Endothelial cell of umbilical vein (primary cell): ENCODE results near the gene TSC22D1. TPM values are rescaled to one million over a fixed set of nuclear protein-coding genes. Genes with fewer than 3 reads are reported as not detected.

ENCODE experiments used
- BruUV-seq: library from RNA; stranded (reverse); fragments of 400-500 nt; replicated peaks from 2 replicates; lab custom pipeline; 2021; lab: Mats Ljungman, UMichigan
- CTCF ChIA-PET: fragments of 300-600, 350-600 bp; sonication (Branson Sonifier 250); formaldehyde crosslinking; loops from one replicate; lab custom pipeline; 2021; ENCODE audit warnings: antibody characterized with exemption, inconsistent platforms; lab: Charles Lee
- POLR2A ChIA-PET: fragments of 300-600, 350-600 bp; sonication (Branson Sonifier 250); formaldehyde crosslinking; loops from one replicate; lab custom pipeline; 2021; ENCODE audit warnings: antibody characterized with exemption, inconsistent platforms; lab: Charles Lee
- DNase-seq: peaks from one replicate; pipeline ENCODE4 v3.0.0-alpha.2; 2011; ENCODE audit warnings: low read depth, low spot score
- FAIRE-seq: peaks from 2 replicates; lab custom pipeline; 2011; peaks lifted over from hg19 to GRCh38; lab: Jason Lieb, UNC
- H2AFZ ChIP-seq: 2 replicates; pipeline ENCODE4 v1.6.0; 2012; ENCODE audit warnings: low read depth, low read length, control low read depth, inconsistent platforms
- H3K27ac ChIP-seq: 2 replicates; pipeline ENCODE4 v1.5.1; 2011; ENCODE audit warnings: low read depth, mild to moderate bottlenecking, control low read depth, low read length, moderate library complexity; ENCODE audit not compliant: insufficient read depth
- H3K27me3 ChIP-seq, 2 experiments: 2 replicates each; pipeline versions ENCODE4 v1.6.0 to v1.6.1; 2011; ENCODE audit warnings: low read length in 2 of 2, mixed read lengths in 1 of 2; ENCODE audit not compliant: control insufficient read depth in 2 of 2, insufficient read depth in 2 of 2
- H3K36me3 ChIP-seq, 2 experiments: 2 replicates in 1 of 2; 3 replicates in 1 of 2; pipeline ENCODE4 v1.5.1; 2011; ENCODE audit warnings: low read length in 2 of 2, mild to moderate bottlenecking in 1 of 2, moderate library complexity in 1 of 2; ENCODE audit not compliant: control insufficient read depth in 2 of 2, insufficient read depth in 2 of 2; ENCODE audit errors: extremely low read depth in 1 of 2
- H3K4me1 ChIP-seq: 3 replicates; pipeline ENCODE4 v1.5.1; 2011; ENCODE audit warnings: mild to moderate bottlenecking, low read length; ENCODE audit not compliant: control insufficient read depth, insufficient read depth; ENCODE audit errors: extremely low read depth
- H3K4me2 ChIP-seq: 2 replicates; pipeline ENCODE4 v1.6.1; 2011; ENCODE audit warnings: low read length, control low read depth, mixed read lengths; ENCODE audit not compliant: insufficient read depth
- H3K4me3 ChIP-seq, 3 experiments: fragments of 200-600 bp in 1 of 3; sonication (generic), shearing (Covaris generic) in 1 of 3; replicated peaks in 1 of 3; 2 replicates each; pipeline ENCODE4 v1.5.1; 2011 to 2016; ENCODE audit warnings: control low read depth in 3 of 3, low read length in 3 of 3, mild to moderate bottlenecking in 2 of 3, inconsistent platforms in 1 of 3, low read depth in 1 of 3, moderate library complexity in 1 of 3; ENCODE audit not compliant: insufficient read depth in 1 of 3
- H3K79me2 ChIP-seq: 2 replicates; pipeline ENCODE4 v1.6.0; 2012; ENCODE audit warnings: low read length, inconsistent platforms; ENCODE audit not compliant: control insufficient read depth, insufficient read depth
- H3K9ac ChIP-seq: replicated peaks from 2 replicates; pipeline ENCODE3; 2011; ENCODE audit warnings: low read length, control low read depth; ENCODE audit not compliant: insufficient read depth; ENCODE audit errors: extremely low read depth
- H3K9me1 ChIP-seq: replicated peaks from 3 replicates; pipeline ENCODE4 v1.6.0; 2011; ENCODE audit warnings: mild to moderate bottlenecking, low read length; ENCODE audit not compliant: control insufficient read depth, insufficient read depth; ENCODE audit errors: extremely low read depth
- H3K9me3 ChIP-seq: replicated peaks from 2 replicates; pipeline ENCODE4 v1.5.1; 2012; ENCODE audit warnings: low read length, inconsistent platforms; ENCODE audit not compliant: control insufficient read depth, insufficient read depth
- H4K20me1 ChIP-seq: replicated peaks from 2 replicates; pipeline ENCODE3; 2011; ENCODE audit warnings: mild to moderate bottlenecking, low read length; ENCODE audit not compliant: control insufficient read depth, insufficient read depth; ENCODE audit errors: extremely low read depth
- EZH2 ChIP-seq: IDR thresholded peaks from 2 replicates; pipeline ENCODE4 v1.6.1; 2012; ENCODE audit warnings: borderline replicate concordance, low read depth, mild to moderate bottlenecking, moderate library complexity, low read length, inconsistent platforms; ENCODE audit not compliant: severe bottlenecking
- FOS ChIP-seq: IDR thresholded peaks from 2 replicates; pipeline ENCODE4 v1.6.1; 2011; ENCODE audit warnings: mild to moderate bottlenecking, low read length, moderate library complexity, borderline replicate concordance; ENCODE audit not compliant: insufficient read depth
- GATA2 ChIP-seq: IDR thresholded peaks from 2 replicates; pipeline ENCODE4 v1.7.0; 2011; ENCODE audit warnings: low read depth, mild to moderate bottlenecking, moderate library complexity, mixed read lengths, low read length; ENCODE audit not compliant: insufficient read length, insufficient read depth
- JUN ChIP-seq: IDR thresholded peaks from 2 replicates; pipeline ENCODE4 v1.6.1; 2011; ENCODE audit warnings: borderline replicate concordance, low read depth; ENCODE audit not compliant: insufficient read length, insufficient read depth
- MYC ChIP-seq: IDR thresholded peaks from one replicate; pipeline ENCODE4 v1.6.1; 2011; ENCODE audit warnings: mild to moderate bottlenecking, low read depth, low read length
- POLR2A ChIP-seq: IDR thresholded peaks from 2 replicates; pipeline ENCODE4 v1.6.1; 2012; ENCODE audit warnings: low read depth, mild to moderate bottlenecking, control low read depth, low read length
- POLR2AphosphoS5 ChIP-seq: IDR thresholded peaks from 2 replicates; pipeline ENCODE4 v1.6.1; 2012; ENCODE audit warnings: low read depth, mild to moderate bottlenecking, control low read depth, low read length, moderate library complexity; ENCODE audit not compliant: insufficient read depth
- dilution Hi-C: fragments of 300-500 bp; cut with MboI; formaldehyde crosslinking; loops from one replicate; pipeline ENCODE4 v1.15.0; 2019; ENCODE audit warnings: low sequenced_read_pairs; ENCODE audit not compliant: extremely low pct_ligation_motif_present
- intact Hi-C: fragments of 100-400 bp; cut with micrococcal nuclease; formaldehyde crosslinking; loops from one replicate; pipeline ENCODE4 v1.10.0; 2022
- polyA plus RNA-seq, 4 experiments: library from polyadenylated mRNA; depleted of rRNA in 3 of 4; stranded (reverse) in 3 of 4; unstranded in 1 of 4; fragments of >200 nt; gene quantifications; 2 replicates each; pipeline versions ENCODE4 v1.2.1 to v1.2.3, GENCODE V29; 2011 to 2012; ENCODE audit warnings: missing spikeins in 1 of 4
- total RNA-seq: library from RNA; stranded (reverse); gene quantifications from 2 replicates; pipeline ENCODE4 v1.2.3, GENCODE V29; 2021
- TF ChIP-seq, protein P1 (sequence below), 2 donors: IDR thresholded peaks; 1 replicate in 1 of 2; 2 replicates in 1 of 2; pipeline ENCODE4 v1.5.1; 2011; ENCODE audit warnings: low read length in 2 of 2, mild to moderate bottlenecking in 2 of 2, moderate library complexity in 2 of 2, control low read depth in 1 of 2, inconsistent platforms in 1 of 2, low read depth in 1 of 2; ENCODE audit not compliant: insufficient read depth in 1 of 2; ENCODE audit errors: extremely low read depth in 1 of 2
- TF ChIP-seq, protein P2 (sequence below): IDR thresholded peaks from 2 replicates; pipeline ENCODE4 v1.6.1; 2011; ENCODE audit not compliant: insufficient read depth, insufficient read length

Gene TSC22D1
- total and polyA plus RNA-seq, 2 donors (not counting 3 experiments of a cell fraction or from before 2014, with no cell fraction given), result 47.7 to 51.8 TPM

GRCh38 chr13:44407891-44408290 is 168.2 kb downstream of the TSC22D1 start:
- H3K79me2 ChIP-seq, result no peaks in the 10 kb centered on the region
- TF ChIP-seq POLR2A (no peak), FOS (no peak), EZH2 (no peak), GATA2 (no peak), MYC (no peak), JUN (no peak), POLR2AphosphoS5 (no peak)
- TF ChIP-seq, protein P1, sequence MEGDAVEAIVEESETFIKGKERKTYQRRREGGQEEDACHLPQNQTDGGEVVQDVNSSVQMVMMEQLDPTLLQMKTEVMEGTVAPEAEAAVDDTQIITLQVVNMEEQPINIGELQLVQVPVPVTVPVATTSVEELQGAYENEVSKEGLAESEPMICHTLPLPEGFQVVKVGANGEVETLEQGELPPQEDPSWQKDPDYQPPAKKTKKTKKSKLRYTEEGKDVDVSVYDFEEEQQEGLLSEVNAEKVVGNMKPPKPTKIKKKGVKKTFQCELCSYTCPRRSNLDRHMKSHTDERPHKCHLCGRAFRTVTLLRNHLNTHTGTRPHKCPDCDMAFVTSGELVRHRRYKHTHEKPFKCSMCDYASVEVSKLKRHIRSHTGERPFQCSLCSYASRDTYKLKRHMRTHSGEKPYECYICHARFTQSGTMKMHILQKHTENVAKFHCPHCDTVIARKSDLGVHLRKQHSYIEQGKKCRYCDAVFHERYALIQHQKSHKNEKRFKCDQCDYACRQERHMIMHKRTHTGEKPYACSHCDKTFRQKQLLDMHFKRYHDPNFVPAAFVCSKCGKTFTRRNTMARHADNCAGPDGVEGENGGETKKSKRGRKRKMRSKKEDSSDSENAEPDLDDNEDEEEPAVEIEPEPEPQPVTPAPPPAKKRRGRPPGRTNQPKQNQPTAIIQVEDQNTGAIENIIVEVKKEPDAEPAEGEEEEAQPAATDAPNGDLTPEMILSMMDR (IDR thresholded peaks at IDR 0.05; ENCODE audit: extremely low read depth in 1 of 2, insufficient read depth in 1 of 2, low read depth in 1 of 2, low read length in 2 of 2), result no peak
- TF ChIP-seq, protein P2, sequence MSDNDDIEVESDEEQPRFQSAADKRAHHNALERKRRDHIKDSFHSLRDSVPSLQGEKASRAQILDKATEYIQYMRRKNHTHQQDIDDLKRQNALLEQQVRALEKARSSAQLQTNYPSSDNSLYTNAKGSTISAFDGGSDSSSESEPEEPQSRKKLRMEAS, result no peak
- no peaks in the 10 kb centered on the region for H3K9me3 ChIP-seq
- H4K20me1 ChIP-seq, result no peaks in the 10 kb centered on the region
- H3K9ac ChIP-seq, result no peak overlapping the region
- H3K27ac ChIP-seq, result no peak overlapping the region
- dilution Hi-C loops (no loop called here), intact Hi-C loops (no loop called here)
- no peaks in the 10 kb centered on the region for H3K36me3 ChIP-seq
- H3K4me3 ChIP-seq, result no peak overlapping the region
- POLR2A ChIA-PET, result no interaction called here
- H3K4me2 ChIP-seq, result no peak overlapping the region
- FAIRE-seq (no peak), DNase-seq (no peak)
- H3K27me3 ChIP-seq, result peaks cover 0 to 2% of the 10 kb centered on the region in 2 experiments
- BruUV-seq, result no TSS peak
- peaks cover 6% of the 10 kb centered on the region for H3K4me1 ChIP-seq
- CTCF ChIA-PET, result interaction anchor here (1.3 kb wide), 2 partner anchors 10 to 217 kb away, joined by 3 read pairs; no protein-coding TSS in a partner anchor
- no peak overlapping the region for H2AFZ ChIP-seq
- no peaks in the 10 kb centered on the region for H3K9me1 ChIP-seq
